ENCODE results near the gene FOXO3. TPM values are rescaled to one million over a fixed set of nuclear protein-coding genes. Genes with fewer than 3 reads are reported as not detected.

The FOXO3 gene
- total and polyA plus RNA-seq, 2 of the 13 experiments (the other 11 are each of a cell fraction or from before 2014, with no cell fraction given) = 16.0 to 22.5 TPM

- TF ChIP-seq, protein P1, sequence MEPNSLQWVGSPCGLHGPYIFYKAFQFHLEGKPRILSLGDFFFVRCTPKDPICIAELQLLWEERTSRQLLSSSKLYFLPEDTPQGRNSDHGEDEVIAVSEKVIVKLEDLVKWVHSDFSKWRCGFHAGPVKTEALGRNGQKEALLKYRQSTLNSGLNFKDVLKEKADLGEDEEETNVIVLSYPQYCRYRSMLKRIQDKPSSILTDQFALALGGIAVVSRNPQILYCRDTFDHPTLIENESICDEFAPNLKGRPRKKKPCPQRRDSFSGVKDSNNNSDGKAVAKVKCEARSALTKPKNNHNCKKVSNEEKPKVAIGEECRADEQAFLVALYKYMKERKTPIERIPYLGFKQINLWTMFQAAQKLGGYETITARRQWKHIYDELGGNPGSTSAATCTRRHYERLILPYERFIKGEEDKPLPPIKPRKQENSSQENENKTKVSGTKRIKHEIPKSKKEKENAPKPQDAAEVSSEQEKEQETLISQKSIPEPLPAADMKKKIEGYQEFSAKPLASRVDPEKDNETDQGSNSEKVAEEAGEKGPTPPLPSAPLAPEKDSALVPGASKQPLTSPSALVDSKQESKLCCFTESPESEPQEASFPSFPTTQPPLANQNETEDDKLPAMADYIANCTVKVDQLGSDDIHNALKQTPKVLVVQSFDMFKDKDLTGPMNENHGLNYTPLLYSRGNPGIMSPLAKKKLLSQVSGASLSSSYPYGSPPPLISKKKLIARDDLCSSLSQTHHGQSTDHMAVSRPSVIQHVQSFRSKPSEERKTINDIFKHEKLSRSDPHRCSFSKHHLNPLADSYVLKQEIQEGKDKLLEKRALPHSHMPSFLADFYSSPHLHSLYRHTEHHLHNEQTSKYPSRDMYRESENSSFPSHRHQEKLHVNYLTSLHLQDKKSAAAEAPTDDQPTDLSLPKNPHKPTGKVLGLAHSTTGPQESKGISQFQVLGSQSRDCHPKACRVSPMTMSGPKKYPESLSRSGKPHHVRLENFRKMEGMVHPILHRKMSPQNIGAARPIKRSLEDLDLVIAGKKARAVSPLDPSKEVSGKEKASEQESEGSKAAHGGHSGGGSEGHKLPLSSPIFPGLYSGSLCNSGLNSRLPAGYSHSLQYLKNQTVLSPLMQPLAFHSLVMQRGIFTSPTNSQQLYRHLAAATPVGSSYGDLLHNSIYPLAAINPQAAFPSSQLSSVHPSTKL (CRISPR knock-in tag; IDR thresholded peaks at IDR 0.05) = peak; percentile 30; the same call in 1 of the 2 replicates
- peak; percentile 58; the same call in 1 of the 2 replicates for TF ChIP-seq MEF2D (CRISPR knock-in tag; IDR thresholded peaks at IDR 0.05)
- TF ChIP-seq ZNF605 (CRISPR knock-in tag; IDR thresholded peaks at IDR 0.05) = 0 out of 2 replicates have a peak, but pooled peaks have one; percentile 24
- TF ChIP-seq ZNF280D (CRISPR knock-in tag; IDR thresholded peaks at IDR 0.05) = 0 out of 2 replicates have a peak, but pooled peaks have one; percentile 49
- peak; percentile 68 for TF ChIP-seq FOXA3 (CRISPR knock-in tag; IDR thresholded peaks at IDR 0.05)
- TF ChIP-seq ZNF672 (CRISPR knock-in tag; IDR thresholded peaks at IDR 0.05) = no peak
- no peak for TF ChIP-seq MTA1 (CRISPR knock-in tag; IDR thresholded peaks at IDR 0.05; ENCODE audit: borderline replicate concordance)
- TF ChIP-seq HDAC1 (CRISPR knock-in tag; IDR thresholded peaks at IDR 0.05) = 0 out of 2 replicates have a peak, but pooled peaks have one; percentile 17
- 0 out of 2 replicates have a peak, but pooled peaks have one; percentile 22 for TF ChIP-seq SAP130 (CRISPR knock-in tag; IDR thresholded peaks at IDR 0.05; ENCODE audit: low read depth)
- TF ChIP-seq, protein P2, sequence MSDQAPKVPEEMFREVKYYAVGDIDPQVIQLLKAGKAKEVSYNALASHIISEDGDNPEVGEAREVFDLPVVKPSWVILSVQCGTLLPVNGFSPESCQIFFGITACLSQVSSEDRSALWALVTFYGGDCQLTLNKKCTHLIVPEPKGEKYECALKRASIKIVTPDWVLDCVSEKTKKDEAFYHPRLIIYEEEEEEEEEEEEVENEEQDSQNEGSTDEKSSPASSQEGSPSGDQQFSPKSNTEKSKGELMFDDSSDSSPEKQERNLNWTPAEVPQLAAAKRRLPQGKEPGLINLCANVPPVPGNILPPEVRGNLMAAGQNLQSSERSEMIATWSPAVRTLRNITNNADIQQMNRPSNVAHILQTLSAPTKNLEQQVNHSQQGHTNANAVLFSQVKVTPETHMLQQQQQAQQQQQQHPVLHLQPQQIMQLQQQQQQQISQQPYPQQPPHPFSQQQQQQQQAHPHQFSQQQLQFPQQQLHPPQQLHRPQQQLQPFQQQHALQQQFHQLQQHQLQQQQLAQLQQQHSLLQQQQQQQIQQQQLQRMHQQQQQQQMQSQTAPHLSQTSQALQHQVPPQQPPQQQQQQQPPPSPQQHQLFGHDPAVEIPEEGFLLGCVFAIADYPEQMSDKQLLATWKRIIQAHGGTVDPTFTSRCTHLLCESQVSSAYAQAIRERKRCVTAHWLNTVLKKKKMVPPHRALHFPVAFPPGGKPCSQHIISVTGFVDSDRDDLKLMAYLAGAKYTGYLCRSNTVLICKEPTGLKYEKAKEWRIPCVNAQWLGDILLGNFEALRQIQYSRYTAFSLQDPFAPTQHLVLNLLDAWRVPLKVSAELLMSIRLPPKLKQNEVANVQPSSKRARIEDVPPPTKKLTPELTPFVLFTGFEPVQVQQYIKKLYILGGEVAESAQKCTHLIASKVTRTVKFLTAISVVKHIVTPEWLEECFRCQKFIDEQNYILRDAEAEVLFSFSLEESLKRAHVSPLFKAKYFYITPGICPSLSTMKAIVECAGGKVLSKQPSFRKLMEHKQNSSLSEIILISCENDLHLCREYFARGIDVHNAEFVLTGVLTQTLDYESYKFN (CRISPR knock-in tag; conservative IDR thresholded peaks at IDR 0.05) = peak; percentile 81
- peak; percentile 33 for TF ChIP-seq TEAD3 (CRISPR knock-in tag; optimal IDR thresholded peaks at IDR 0.05; ENCODE audit: borderline replicate concordance)
- TF ChIP-seq, protein P3, sequence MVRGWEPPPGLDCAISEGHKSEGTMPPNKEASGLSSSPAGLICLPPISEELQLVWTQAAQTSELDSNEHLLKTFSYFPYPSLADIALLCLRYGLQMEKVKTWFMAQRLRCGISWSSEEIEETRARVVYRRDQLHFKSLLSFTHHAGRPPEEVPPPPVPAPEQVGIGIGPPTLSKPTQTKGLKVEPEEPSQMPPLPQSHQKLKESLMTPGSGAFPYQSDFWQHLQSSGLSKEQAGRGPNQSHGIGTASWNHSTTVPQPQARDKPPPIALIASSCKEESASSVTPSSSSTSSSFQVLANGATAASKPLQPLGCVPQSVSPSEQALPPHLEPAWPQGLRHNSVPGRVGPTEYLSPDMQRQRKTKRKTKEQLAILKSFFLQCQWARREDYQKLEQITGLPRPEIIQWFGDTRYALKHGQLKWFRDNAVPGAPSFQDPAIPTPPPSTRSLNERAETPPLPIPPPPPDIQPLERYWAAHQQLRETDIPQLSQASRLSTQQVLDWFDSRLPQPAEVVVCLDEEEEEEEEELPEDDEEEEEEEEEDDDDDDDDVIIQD (CRISPR knock-in tag; IDR thresholded peaks at IDR 0.05; ENCODE audit: low read depth) = peak; percentile 39; the same call in 1 of the 2 replicates
- TF ChIP-seq TBP (CRISPR knock-in tag; IDR thresholded peaks at IDR 0.05) = no peak
- no peak for TF ChIP-seq ZNF33B (CRISPR knock-in tag; IDR thresholded peaks at IDR 0.05)
- peak; percentile 25; the same call in 1 of the 2 replicates for TF ChIP-seq CREM (IDR thresholded peaks at IDR 0.05)
- no peak for TF ChIP-seq CREM (CRISPR knock-in tag; IDR thresholded peaks at IDR 0.05)
- TF ChIP-seq YEATS2 (CRISPR knock-in tag; IDR thresholded peaks at IDR 0.05; ENCODE audit: borderline replicate concordance) = no peak
- TF ChIP-seq, protein P4, sequence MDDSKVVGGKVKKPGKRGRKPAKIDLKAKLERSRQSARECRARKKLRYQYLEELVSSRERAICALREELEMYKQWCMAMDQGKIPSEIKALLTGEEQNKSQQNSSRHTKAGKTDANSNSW (CRISPR knock-in tag; IDR thresholded peaks at IDR 0.05; ENCODE audit: borderline replicate concordance) = no peak
- no peak for TF ChIP-seq KDM2A (CRISPR knock-in tag; IDR thresholded peaks at IDR 0.05; ENCODE audit: borderline replicate concordance, low read depth)
Measured at GRCh38 chr6:108721286-108721685, 160.6 kb downstream of the FOXO3 start (continued).
